HepG2 (cell line): Measurements from ENCODE around the gene C17orf58.

Experiments used
- CBX1 ChIP-seq: IDR thresholded peaks from one replicate; pipeline ENCODE4 v1.6.1; 2016; ENCODE audit warnings: antibody characterized with exemption, low read depth
- EP300 ChIP-seq, 3 experiments: sonication (generic) in 1 of 3; formaldehyde crosslinking in 1 of 3; IDR thresholded peaks; 2 replicates each; pipeline versions ENCODE4 v1.5.1 to v1.6.1; 2011 to 2020; ENCODE audit warnings: low read depth in 2 of 3, low read length in 2 of 3, borderline replicate concordance in 1 of 3, improper control_type of control experiment in 1 of 3, mild to moderate bottlenecking in 1 of 3, missing genetic modification reagents in 1 of 3, moderate library complexity in 1 of 3
- RAD21 ChIP-seq: fragments of 450-650 bp; formaldehyde crosslinking; IDR thresholded peaks from 2 replicates; pipeline ENCODE4 v1.5.0; 2020; ENCODE audit warnings: mild to moderate bottlenecking
- ZNF3 ChIP-seq: IDR thresholded peaks from 2 replicates; pipeline ENCODE4 v1.7.0; 2017; ENCODE audit warnings: inconsistent platforms
- ZNF607 ChIP-seq: sonication (generic); formaldehyde crosslinking; IDR thresholded peaks from 2 replicates; pipeline ENCODE4 v1.5.1; 2020; ENCODE audit warnings: missing genetic modification reagents, mild to moderate bottlenecking, borderline replicate concordance
- TF ChIP-seq, protein P1 (sequence below): sonication (generic); formaldehyde crosslinking; IDR thresholded peaks from 2 replicates; pipeline ENCODE4 v1.5.0; 2020; ENCODE audit warnings: mild to moderate bottlenecking, missing genetic modification reagents, borderline replicate concordance
- TF ChIP-seq, protein P2 (sequence below): sonication (generic); formaldehyde crosslinking; IDR thresholded peaks from 2 replicates; pipeline ENCODE4 v1.5.0; 2020; ENCODE audit warnings: mild to moderate bottlenecking, missing genetic modification reagents, borderline replicate concordance

DNA sequence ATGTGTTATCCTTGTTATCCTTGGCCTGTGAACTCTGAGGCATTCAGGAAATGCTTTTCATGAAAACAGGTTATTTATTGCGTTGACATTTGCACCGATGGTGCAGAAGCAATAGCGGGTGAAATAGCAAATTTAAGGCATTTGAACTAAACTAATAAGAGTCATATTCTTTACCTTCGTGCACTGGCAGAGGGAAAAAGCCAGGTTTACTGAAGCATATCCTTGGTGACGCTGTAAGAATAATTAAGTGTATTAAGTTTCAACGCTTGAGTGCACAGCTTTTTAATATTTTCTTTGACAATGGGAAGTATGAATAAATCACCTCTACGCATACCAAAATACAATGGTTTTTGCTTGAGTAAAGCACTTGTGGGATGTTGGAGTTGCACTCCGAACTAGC, 25.7 kb upstream of the C17orf58 start:
- TF ChIP-seq EP300 (IDR thresholded peaks at IDR 0.05; ENCODE audit: low read depth in 2 of 2, low read length in 2 of 2) (no peak), EP300 (CRISPR knock-in tag; IDR thresholded peaks at IDR 0.05; ENCODE audit: borderline replicate concordance) (no peak), ZNF607 (CRISPR knock-in tag) (no peak), RAD21 (CRISPR knock-in tag) (no peak), CBX1 (no peak), ZNF3 (CRISPR knock-in tag) (no peak)
- TF ChIP-seq, protein P1, sequence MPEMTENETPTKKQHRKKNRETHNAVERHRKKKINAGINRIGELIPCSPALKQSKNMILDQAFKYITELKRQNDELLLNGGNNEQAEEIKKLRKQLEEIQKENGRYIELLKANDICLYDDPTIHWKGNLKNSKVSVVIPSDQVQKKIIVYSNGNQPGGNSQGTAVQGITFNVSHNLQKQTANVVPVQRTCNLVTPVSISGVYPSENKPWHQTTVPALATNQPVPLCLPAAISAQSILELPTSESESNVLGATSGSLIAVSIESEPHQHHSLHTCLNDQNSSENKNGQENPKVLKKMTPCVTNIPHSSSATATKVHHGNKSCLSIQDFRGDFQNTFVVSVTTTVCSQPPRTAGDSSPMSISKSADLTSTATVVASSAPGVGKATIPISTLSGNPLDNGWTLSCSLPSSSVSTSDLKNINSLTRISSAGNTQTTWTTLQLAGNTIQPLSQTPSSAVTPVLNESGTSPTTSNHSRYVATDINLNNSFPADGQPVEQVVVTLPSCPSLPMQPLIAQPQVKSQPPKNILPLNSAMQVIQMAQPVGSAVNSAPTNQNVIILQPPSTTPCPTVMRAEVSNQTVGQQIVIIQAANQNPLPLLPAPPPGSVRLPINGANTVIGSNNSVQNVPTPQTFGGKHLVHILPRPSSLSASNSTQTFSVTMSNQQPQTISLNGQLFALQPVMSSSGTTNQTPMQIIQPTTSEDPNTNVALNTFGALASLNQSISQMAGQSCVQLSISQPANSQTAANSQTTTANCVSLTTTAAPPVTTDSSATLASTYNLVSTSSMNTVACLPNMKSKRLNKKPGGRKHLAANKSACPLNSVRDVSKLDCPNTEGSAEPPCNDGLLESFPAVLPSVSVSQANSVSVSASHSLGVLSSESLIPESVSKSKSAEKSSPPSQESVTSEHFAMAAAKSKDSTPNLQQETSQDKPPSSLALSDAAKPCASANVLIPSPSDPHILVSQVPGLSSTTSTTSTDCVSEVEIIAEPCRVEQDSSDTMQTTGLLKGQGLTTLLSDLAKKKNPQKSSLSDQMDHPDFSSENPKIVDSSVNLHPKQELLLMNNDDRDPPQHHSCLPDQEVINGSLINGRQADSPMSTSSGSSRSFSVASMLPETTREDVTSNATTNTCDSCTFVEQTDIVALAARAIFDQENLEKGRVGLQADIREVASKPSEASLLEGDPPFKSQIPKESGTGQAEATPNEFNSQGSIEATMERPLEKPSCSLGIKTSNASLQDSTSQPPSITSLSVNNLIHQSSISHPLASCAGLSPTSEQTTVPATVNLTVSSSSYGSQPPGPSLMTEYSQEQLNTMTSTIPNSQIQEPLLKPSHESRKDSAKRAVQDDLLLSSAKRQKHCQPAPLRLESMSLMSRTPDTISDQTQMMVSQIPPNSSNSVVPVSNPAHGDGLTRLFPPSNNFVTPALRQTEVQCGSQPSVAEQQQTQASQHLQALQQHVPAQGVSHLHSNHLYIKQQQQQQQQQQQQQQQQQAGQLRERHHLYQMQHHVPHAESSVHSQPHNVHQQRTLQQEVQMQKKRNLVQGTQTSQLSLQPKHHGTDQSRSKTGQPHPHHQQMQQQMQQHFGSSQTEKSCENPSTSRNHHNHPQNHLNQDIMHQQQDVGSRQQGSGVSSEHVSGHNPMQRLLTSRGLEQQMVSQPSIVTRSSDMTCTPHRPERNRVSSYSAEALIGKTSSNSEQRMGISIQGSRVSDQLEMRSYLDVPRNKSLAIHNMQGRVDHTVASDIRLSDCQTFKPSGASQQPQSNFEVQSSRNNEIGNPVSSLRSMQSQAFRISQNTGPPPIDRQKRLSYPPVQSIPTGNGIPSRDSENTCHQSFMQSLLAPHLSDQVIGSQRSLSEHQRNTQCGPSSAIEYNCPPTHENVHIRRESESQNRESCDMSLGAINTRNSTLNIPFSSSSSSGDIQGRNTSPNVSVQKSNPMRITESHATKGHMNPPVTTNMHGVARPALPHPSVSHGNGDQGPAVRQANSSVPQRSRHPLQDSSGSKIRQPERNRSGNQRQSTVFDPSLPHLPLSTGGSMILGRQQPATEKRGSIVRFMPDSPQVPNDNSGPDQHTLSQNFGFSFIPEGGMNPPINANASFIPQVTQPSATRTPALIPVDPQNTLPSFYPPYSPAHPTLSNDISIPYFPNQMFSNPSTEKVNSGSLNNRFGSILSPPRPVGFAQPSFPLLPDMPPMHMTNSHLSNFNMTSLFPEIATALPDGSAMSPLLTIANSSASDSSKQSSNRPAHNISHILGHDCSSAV = no peak
- TF ChIP-seq, protein P2, sequence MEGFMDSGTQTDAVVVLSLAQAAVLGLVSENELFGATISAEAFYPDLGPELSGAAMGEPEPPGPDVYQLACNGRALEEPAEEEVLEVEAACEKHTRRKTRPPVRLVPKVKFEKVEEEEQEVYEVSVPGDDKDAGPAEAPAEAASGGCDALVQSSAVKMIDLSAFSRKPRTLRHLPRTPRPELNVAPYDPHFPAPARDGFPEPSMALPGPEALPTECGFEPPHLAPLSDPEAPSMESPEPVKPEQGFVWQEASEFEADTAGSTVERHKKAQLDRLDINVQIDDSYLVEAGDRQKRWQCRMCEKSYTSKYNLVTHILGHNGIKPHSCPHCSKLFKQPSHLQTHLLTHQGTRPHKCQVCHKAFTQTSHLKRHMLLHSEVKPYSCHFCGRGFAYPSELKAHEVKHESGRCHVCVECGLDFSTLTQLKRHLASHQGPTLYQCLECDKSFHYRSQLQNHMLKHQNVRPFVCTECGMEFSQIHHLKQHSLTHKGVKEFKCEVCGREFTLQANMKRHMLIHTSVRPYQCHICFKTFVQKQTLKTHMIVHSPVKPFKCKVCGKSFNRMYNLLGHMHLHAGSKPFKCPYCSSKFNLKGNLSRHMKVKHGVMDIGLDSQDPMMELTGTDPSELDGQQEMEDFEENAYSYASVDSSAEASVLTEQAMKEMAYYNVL (CRISPR knock-in tag) = no peak
